ENCODE data around the gene IQCF5. TPM values are rescaled to one million over a fixed set of nuclear protein-coding genes. Genes with fewer than 3 reads are reported as not detected.
A peak's percentile ranks its signal among the peaks of the same experiment; 100 is the strongest.

IQCF5 gene
- total and polyA plus RNA-seq, 2 experiments from 2014 or later, result not detected

DNA sequence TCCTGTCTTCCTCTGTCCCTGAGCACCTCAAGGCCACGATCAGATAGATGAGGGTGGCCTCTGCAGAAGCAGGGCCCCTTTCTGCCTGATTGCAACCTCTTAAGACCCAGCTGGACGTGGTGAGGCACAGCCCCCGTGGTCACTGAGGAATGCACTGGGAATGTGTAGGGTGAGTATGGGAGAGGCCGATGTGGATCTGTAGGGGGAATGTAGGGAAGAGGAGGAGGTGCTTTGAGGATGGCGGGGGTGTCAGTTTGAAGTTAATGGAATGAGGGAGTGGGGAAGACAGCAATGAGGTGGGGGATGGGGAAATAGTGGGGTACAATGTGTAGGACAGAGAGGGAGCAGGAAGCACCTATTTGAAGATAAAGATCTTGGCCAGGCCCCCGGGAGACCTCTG, 785 bp upstream of the IQCF5 start:
- no peaks in the 10 kb centered on the region for H3K27me3 ChIP-seq (ENCODE audit: insufficient read depth)
- ATAC-seq (peak; percentile 42), DNase-seq (ENCODE audit: low spot score) (no peak)
- Mint-ChIP-seq H3K4me3 (no peak overlapping the region), H3K36me3 (ENCODE audit: low read depth) (no peaks in the 10 kb centered on the region), H3K27me3 (ENCODE audit: insufficient read depth, low read depth, poor library complexity) (peaks cover 9% of the 10 kb centered on the region), H3K27ac (no peak overlapping the region), H3K4me1 (peaks cover 2% of the 10 kb centered on the region; the same call in 1 of the 3 replicates), H3K9me3 (no peaks in the 10 kb centered on the region)
- H3K27ac ChIP-seq (ENCODE audit: low read depth), result no peak overlapping the region
- H3K9me2 ChIP-seq (ENCODE audit: insufficient read depth), result 0 out of 2 replicates have a peak, but pooled peaks cover 5% of the 10 kb centered on the region
- H3K36me3 ChIP-seq (ENCODE audit: insufficient read depth), result no peaks in the 10 kb centered on the region
- no peak overlapping the region for H3K4me3 ChIP-seq
- no peak overlapping the region for H3K4me2 ChIP-seq
- TF ChIP-seq CREB1 (CRISPR knock-in tag; IDR thresholded peaks at IDR 0.05; ENCODE audit: low read depth), result no peak
- TF ChIP-seq, protein P1, sequence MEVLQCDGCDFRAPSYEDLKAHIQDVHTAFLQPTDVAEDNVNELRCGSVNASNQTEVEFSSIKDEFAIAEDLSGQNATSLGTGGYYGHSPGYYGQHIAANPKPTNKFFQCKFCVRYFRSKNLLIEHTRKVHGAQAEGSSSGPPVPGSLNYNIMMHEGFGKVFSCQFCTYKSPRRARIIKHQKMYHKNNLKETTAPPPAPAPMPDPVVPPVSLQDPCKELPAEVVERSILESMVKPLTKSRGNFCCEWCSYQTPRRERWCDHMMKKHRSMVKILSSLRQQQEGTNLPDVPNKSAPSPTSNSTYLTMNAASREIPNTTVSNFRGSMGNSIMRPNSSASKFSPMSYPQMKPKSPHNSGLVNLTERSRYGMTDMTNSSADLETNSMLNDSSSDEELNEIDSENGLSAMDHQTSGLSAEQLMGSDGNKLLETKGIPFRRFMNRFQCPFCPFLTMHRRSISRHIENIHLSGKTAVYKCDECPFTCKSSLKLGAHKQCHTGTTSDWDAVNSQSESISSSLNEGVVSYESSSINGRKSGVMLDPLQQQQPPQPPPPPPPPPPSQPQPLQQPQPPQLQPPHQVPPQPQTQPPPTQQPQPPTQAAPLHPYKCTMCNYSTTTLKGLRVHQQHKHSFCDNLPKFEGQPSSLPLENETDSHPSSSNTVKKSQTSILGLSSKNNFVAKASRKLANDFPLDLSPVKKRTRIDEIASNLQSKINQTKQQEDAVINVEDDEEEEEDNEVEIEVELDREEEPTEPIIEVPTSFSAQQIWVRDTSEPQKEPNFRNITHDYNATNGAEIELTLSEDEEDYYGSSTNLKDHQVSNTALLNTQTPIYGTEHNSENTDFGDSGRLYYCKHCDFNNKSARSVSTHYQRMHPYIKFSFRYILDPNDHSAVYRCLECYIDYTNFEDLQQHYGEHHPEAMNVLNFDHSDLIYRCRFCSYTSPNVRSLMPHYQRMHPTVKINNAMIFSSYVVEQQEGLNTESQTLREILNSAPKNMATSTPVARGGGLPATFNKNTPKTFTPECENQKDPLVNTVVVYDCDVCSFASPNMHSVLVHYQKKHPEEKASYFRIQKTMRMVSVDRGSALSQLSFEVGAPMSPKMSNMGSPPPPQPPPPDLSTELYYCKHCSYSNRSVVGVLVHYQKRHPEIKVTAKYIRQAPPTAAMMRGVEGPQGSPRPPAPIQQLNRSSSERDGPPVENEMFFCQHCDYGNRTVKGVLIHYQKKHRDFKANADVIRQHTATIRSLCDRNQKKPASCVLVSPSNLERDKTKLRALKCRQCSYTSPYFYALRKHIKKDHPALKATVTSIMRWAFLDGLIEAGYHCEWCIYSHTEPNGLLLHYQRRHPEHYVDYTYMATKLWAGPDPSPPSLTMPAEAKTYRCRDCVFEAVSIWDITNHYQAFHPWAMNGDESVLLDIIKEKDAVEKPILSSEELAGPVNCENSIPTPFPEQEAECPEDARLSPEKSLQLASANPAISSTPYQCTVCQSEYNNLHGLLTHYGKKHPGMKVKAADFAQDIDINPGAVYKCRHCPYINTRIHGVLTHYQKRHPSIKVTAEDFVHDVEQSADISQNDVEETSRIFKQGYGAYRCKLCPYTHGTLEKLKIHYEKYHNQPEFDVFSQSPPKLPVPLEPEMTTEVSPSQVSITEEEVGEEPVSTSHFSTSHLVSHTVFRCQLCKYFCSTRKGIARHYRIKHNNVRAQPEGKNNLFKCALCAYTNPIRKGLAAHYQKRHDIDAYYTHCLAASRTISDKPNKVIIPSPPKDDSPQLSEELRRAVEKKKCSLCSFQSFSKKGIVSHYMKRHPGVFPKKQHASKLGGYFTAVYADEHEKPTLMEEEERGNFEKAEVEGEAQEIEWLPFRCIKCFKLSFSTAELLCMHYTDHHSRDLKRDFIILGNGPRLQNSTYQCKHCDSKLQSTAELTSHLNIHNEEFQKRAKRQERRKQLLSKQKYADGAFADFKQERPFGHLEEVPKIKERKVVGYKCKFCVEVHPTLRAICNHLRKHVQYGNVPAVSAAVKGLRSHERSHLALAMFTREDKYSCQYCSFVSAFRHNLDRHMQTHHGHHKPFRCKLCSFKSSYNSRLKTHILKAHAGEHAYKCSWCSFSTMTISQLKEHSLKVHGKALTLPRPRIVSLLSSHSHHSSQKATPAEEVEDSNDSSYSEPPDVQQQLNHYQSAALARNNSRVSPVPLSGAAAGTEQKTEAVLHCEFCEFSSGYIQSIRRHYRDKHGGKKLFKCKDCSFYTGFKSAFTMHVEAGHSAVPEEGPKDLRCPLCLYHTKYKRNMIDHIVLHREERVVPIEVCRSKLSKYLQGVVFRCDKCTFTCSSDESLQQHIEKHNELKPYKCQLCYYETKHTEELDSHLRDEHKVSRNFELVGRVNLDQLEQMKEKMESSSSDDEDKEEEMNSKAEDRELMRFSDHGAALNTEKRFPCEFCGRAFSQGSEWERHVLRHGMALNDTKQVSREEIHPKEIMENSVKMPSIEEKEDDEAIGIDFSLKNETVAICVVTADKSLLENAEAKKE (CRISPR knock-in tag; IDR thresholded peaks at IDR 0.05), result no peak
- TF ChIP-seq, protein P2, sequence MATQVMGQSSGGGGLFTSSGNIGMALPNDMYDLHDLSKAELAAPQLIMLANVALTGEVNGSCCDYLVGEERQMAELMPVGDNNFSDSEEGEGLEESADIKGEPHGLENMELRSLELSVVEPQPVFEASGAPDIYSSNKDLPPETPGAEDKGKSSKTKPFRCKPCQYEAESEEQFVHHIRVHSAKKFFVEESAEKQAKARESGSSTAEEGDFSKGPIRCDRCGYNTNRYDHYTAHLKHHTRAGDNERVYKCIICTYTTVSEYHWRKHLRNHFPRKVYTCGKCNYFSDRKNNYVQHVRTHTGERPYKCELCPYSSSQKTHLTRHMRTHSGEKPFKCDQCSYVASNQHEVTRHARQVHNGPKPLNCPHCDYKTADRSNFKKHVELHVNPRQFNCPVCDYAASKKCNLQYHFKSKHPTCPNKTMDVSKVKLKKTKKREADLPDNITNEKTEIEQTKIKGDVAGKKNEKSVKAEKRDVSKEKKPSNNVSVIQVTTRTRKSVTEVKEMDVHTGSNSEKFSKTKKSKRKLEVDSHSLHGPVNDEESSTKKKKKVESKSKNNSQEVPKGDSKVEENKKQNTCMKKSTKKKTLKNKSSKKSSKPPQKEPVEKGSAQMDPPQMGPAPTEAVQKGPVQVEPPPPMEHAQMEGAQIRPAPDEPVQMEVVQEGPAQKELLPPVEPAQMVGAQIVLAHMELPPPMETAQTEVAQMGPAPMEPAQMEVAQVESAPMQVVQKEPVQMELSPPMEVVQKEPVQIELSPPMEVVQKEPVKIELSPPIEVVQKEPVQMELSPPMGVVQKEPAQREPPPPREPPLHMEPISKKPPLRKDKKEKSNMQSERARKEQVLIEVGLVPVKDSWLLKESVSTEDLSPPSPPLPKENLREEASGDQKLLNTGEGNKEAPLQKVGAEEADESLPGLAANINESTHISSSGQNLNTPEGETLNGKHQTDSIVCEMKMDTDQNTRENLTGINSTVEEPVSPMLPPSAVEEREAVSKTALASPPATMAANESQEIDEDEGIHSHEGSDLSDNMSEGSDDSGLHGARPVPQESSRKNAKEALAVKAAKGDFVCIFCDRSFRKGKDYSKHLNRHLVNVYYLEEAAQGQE (IDR thresholded peaks at IDR 0.05; ENCODE audit: unreplicated experiment), result no peak
- no peak for TF ChIP-seq EZH2phosphoT487 (IDR thresholded peaks at IDR 0.05; ENCODE audit: unreplicated experiment)
- H3F3A ChIP-seq (replicated peaks; ENCODE audit: low read depth), result no peaks in the 10 kb centered on the region
- H2AFZ ChIP-seq, result 0 out of 2 replicates have a peak overlapping the region, but pooled peaks have one; percentile 32
- H4K20me1 ChIP-seq (replicated peaks; ENCODE audit: insufficient read depth), result no peaks in the 10 kb centered on the region
- no peaks in the 10 kb centered on the region for H3K4me1 ChIP-seq (ENCODE audit: insufficient read depth)
- H3K79me2 ChIP-seq (replicated peaks; ENCODE audit: insufficient read depth), result no peaks in the 10 kb centered on the region

All from GM23338 (cell line).